AG09319 (cell line): ENCODE measurements around the gene EVI5.
"Not testable (repeated sequence)": the region's sequence is repeated elsewhere in the genome, so short reads cannot be mapped to it uniquely, and the experiment has no call there.

ENCODE experiments used
- DNase-seq: peaks from one replicate; pipeline ENCODE4 v3.0.0-alpha.2; 2010; ENCODE audit warnings: low read depth; ENCODE audit errors: extremely low read depth
- TF ChIP-seq, protein P1 (sequence below): IDR thresholded peaks from 2 replicates; pipeline ENCODE4 v1.5.1; 2011; ENCODE audit warnings: low read depth, mild to moderate bottlenecking, inconsistent platforms, low read length, moderate library complexity

Gene EVI5

DNA sequence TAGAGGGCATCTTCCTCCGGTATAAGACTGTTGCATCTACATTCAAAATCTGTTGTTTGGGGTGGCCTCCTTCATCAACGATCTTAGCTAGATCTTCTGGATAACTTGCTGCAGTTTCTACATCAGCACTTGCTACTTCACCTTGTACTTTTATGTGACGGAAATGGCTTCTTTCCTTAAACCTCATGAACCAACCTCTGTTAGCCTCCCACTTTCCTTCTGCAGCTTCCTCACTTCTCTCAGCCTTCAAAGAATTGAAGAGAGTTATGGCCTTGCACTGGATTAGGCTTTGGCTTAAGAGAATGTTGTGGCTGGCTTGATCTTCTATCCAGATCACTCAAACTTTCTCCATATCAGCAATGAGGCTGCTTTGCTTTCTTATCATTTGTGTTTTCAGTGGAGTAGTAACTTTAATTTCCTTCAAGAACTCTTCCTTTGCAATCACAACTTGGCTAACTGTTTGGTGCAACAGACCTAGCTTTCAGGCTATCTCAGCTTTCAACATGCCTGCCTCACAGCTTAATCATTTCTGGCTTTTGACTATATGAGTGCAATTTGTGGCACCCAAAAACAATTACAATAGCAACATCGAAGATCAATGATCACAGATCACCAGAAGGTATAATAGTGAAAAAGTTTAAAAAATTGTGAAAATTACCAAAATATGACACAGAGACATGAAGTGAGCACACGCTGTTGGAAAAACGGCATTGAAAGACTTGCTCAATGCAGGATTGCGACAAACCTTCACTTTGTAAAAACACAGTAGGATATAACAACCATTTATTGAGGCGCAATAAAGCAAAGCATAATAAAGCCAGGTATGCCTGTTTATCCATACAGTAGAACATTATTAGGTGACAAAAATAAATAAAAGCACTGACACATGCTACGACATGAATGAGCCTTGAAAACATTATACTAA is 241.5 kb downstream of the EVI5 start:
- no peak for DNase-seq

DNA sequence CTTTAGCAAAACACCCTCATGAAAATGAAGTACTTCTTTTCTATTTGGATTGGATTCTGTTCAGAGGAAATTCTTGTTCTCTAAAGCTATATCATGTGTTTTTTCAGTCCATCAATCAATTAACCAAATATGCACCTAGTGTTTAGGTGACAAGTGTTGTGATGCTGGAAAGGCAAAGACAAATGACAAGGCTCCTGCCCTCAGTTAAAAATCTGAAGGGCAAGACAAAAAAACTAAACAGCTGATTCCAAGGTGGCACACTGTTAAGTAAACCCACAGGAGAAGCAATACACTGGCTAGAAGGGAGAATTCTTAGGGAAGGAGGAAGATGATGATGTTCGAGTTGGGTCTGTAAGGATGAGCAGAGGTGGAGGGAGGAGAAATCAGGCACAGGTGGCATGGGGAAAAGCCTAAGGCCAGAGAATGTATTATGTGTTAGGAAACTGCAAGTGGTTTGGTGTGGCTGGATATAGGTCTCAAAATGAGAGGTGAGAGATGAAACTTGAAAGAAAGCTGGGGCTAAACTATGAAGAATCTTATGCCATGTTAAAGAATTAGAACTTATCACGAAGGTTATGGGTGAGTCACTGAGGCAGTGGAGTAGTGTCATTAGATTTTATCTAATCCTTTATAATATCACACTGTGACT is 246.4 kb downstream of the EVI5 start:
- DNase-seq = no peak
- TF ChIP-seq, protein P1, sequence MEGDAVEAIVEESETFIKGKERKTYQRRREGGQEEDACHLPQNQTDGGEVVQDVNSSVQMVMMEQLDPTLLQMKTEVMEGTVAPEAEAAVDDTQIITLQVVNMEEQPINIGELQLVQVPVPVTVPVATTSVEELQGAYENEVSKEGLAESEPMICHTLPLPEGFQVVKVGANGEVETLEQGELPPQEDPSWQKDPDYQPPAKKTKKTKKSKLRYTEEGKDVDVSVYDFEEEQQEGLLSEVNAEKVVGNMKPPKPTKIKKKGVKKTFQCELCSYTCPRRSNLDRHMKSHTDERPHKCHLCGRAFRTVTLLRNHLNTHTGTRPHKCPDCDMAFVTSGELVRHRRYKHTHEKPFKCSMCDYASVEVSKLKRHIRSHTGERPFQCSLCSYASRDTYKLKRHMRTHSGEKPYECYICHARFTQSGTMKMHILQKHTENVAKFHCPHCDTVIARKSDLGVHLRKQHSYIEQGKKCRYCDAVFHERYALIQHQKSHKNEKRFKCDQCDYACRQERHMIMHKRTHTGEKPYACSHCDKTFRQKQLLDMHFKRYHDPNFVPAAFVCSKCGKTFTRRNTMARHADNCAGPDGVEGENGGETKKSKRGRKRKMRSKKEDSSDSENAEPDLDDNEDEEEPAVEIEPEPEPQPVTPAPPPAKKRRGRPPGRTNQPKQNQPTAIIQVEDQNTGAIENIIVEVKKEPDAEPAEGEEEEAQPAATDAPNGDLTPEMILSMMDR = no peak

More for the DNA sequence above, 241.5 kb downstream of the EVI5 start:
- TF ChIP-seq, protein P1 = no peak

DNA sequence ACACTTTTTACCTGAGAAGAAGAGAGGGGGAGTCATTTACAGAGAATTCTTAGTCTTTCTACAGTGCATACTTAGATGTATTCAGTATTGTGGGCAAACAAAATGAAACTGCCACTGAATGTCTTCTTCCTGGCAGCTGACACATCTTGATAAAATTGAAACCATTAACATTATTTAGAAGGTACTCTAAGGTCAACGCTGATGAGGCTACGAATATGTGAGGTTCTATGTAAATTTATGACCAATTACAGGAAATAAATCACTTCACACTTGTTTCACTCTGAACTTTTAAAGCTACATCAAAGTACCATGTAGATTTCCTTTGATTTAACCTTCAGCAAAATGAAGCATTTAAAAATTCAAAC is 246.9 kb downstream of the EVI5 start:
- TF ChIP-seq, protein P1 = no peak
- DNase-seq = no peak

DNA sequence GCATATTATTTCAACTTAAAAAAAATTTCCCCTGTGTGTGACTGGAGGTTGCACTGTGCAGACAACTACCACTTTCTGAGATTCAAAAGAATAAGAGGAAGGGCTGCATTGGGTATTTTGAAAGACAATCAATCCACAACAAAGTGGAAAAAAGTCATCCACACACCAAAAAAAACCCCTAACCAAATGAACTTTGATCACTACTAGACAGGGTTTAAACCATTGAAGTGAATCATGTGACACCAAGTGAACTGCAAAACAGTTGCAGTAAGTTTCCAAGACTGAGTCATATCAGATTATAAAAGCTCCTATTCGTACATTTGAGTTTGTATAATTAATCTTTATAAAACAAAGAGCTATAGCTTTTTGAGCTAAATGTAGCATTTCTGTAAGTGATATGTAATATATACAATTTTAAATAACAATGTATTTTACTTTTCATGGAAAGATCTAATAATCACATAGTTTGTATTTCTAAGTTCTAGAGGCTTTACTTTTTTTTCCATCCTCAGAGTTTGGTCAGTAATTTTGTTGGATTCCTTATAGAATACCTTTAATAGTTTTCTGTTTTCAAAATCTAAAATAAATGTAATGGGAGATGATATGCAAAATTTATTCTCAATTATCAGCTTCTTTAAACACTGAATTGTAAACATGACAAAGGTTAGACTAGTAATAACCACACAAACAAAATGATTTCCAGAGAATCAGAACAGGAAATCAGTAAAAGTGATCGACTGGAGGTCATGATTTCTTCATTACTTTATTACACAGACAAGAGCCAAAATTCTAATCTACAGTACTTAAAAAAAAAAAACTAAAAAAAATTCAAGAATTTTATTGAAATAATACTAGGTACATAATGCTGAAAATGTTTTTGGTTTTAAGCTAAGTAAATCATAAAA is 247.7 kb downstream of the EVI5 start:
- TF ChIP-seq, protein P1 = no peak
- no peak for DNase-seq

DNA sequence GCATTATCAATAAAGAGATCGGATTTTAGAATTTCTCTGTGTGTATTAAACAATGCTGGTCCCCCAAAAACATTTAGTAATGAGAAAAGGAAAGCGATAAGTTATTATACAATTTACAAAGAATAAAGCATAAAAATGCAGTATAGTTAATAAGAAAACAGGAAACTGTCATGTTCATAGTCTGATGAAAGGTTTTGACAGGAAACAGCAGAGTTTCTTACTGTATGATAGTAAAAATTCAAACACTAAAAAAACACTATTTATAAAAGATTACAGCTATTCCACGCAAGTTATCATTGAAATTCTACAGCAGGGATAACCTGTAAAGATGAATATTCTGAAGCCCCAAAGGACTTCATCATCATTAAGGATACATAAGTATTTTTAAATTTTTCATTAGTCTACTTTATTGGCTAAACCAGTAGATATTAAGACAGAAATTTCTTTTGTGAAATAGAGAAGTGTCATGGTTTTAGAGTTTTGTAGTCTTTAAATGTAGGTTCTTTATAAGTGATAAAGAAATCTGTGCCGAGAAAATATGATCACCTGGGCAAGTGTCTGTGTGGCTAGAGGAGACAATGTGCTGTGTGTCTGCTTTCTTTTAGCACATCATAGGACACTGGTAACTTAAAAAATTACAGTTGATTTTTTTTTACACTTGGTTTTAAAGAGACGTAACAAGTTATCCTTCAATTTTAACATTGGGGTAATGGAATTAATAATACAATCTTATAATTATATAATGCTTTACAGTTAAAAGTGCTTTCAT is 248.5 kb downstream of the EVI5 start:
- TF ChIP-seq, protein P1 = no peak
- no peak for DNase-seq

DNA sequence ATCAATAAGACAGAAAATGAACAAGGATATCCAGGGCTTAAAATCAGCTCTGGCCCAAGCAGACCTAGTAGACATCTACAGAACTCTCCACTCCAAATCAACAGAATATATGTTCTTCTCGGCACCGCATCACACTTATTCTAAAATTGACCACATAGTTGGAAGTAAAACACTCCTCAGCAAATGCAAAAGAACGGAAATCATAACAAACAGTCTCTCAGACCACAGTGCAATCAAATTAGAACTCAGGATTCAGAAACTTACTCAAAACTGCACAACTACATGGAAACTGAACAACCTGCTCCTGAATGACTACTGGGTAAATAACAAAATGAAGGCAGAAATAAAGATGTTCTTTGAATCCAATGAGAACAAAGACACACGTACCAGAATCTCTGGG is 252.5 kb downstream of the EVI5 start:
- not testable (repeated sequence) for DNase-seq

DNA sequence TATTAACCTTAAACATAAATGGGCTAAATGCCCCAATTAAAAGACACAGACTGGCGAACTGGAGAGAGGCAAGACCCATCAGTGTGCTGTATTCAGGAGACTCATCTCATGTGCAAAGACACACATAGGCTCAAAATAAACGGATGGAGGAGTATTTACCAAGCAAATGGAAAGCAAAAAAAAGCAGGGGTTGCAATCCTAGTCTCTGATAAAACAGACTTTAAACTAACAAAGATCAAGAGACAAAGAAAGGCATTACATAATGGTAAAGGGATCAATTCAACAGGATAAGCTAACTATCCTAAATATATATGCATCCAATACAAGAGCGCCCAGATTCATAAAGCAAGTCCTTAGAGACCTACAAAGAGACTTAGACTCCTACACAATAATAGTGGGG is 253.0 kb downstream of the EVI5 start:
- not testable (repeated sequence) for DNase-seq
